Vagina (tissue), 2 donors: ENCODE results near the gene JADE1.

Source experiments
- CTCF ChIP-seq, 3 experiments: fragments of 450-650 bp in 2 of 3; fragments of 200-600 bp in 1 of 3; sonication (generic) in 1 of 3; IDR thresholded peaks; one replicate each; pipeline ENCODE4 v1.5.1; 2017 to 2019; ENCODE audit warnings: antibody characterized with exemption in 3 of 3, mild to moderate bottlenecking in 2 of 3, moderate library complexity in 2 of 3
- POLR2A ChIP-seq, 2 donors: fragments of 450-650 bp; IDR thresholded peaks; one replicate each; pipeline ENCODE4 v1.6.1; 2017; ENCODE audit warnings: antibody characterized with exemption in 2 of 2, mild to moderate bottlenecking in 2 of 2, moderate library complexity in 2 of 2
- POLR2AphosphoS5 ChIP-seq, 2 donors: sonication (generic); formaldehyde crosslinking; IDR thresholded peaks; one replicate each; pipeline ENCODE4 v1.9.0; 2017; ENCODE audit warnings: antibody characterized with exemption in 2 of 2, mild to moderate bottlenecking in 2 of 2, low read depth in 1 of 2; ENCODE audit not compliant: insufficient read depth in 1 of 2

- TF ChIP-seq POLR2A (IDR thresholded peaks at IDR 0.05) (no peak), CTCF (IDR thresholded peaks at IDR 0.05) (no peak), POLR2AphosphoS5 (IDR thresholded peaks at IDR 0.05; ENCODE audit: insufficient read depth in 1 of 2, low read depth in 1 of 2) (no peak)
These were observed 37.7 kb downstream of the JADE1 start for GRCh38 chr4:128847082-128847724.
